K562 (cell line): ENCODE measurements around the gene TBL1X. TPM values are rescaled to one million over a fixed set of nuclear protein-coding genes. Genes with fewer than 3 reads are reported as not detected.

Experiments
- BHLHE40 ChIP-seq: IDR thresholded peaks from 2 replicates; pipeline ENCODE4 v1.6.1; 2011; ENCODE audit warnings: low read length, improper control_type of control experiment
- CREB3L1 ChIP-seq: fragments of 450-650 bp; IDR thresholded peaks from 2 replicates; pipeline ENCODE4 v1.6.1; 2014; ENCODE audit warnings: low read depth, mild to moderate bottlenecking, moderate library complexity, borderline replicate concordance
- ELF4 ChIP-seq: fragments of 450-650 bp; formaldehyde crosslinking; IDR thresholded peaks from 2 replicates; pipeline ENCODE4 v1.4.0; 2022; ENCODE audit warnings: missing genetic modification characterization
- ELK3 ChIP-seq: fragments of 450-650 bp; formaldehyde crosslinking; IDR thresholded peaks from 2 replicates; pipeline ENCODE4 v1.4.0; 2020; ENCODE audit warnings: mild to moderate bottlenecking
- ESRRA ChIP-seq: fragments of 450-650 bp; IDR thresholded peaks from 2 replicates; pipeline ENCODE4 v1.6.1; 2014; ENCODE audit warnings: low read depth, mild to moderate bottlenecking, moderate library complexity, borderline replicate concordance
- KLF6 ChIP-seq: fragments of 250-450 bp; sonication (Bioruptor Pico); IDR thresholded peaks from 2 replicates; pipeline ENCODE4 v1.4.0; 2020; ENCODE audit warnings: mild to moderate bottlenecking, moderate library complexity, borderline replicate concordance
- MGA ChIP-seq: fragments of 450-650 bp; IDR thresholded peaks from 2 replicates; pipeline ENCODE4 v1.6.1; 2016; ENCODE audit warnings: mild to moderate bottlenecking, moderate library complexity
- SAFB ChIP-seq: fragments of 200-400 bp; formaldehyde crosslinking; IDR thresholded peaks from 2 replicates; pipeline ENCODE4 v1.6.1; 2017; ENCODE audit warnings: low read depth, low read length, borderline replicate concordance
- TSC22D4 ChIP-seq: fragments of 450-650 bp; IDR thresholded peaks from 2 replicates; pipeline ENCODE4 v1.6.1; 2016; ENCODE audit warnings: missing genetic modification characterization, missing biosample characterization, control low read depth
- ZC3H4 ChIP-seq: sonication (generic); formaldehyde crosslinking; IDR thresholded peaks from 2 replicates; pipeline ENCODE4 v1.9.0; 2021; ENCODE audit warnings: missing genetic modification reagents, borderline replicate concordance
- polyA plus RNA-seq, 8 experiments: library from polyadenylated mRNA; depleted of rRNA in 4 of 8; stranded (reverse) in 5 of 8; unstranded in 3 of 8; fragments of >200 nt; fragmentation: Nextera tagmentation in 2 of 8; fragmentation: Illumina TruSeq in 1 of 8; extraction: Ambion mirVana in 2 of 8; extraction: Trizol in 1 of 8; gene quantifications; 2 replicates each; pipeline versions ENCODE4 v1.2.1 to v1.2.3, GENCODE V29; 2011 to 2014; ENCODE audit warnings: inconsistent platforms in 1 of 8, missing spikeins in 1 of 8
- total RNA-seq, 7 experiments: library from RNA; depleted of rRNA in 6 of 7; stranded (reverse); fragments of >200 nt in 6 of 7; fragmentation: Illumina TruSeq in 2 of 7; extraction: Trizol in 2 of 7; gene quantifications; 2 replicates each; pipeline versions ENCODE4 v1.2.1 to v1.2.3, GENCODE V29; 2011 to 2021; ENCODE audit warnings: low replicate concordance in 1 of 7

The TBL1X gene
- total and polyA plus RNA-seq, 9 of the 15 experiments (the other 6 are each of a cell fraction or from before 2014, with no cell fraction given): 6.0 to 49.6 (median 19.7) TPM

- no peak for TF ChIP-seq MGA
- no peak for TF ChIP-seq ESRRA
- TF ChIP-seq SAFB: no peak
- TF ChIP-seq KLF6 (CRISPR knock-in tag): no peak
- no peak for TF ChIP-seq ELF4 (CRISPR knock-in tag)
- no peak for TF ChIP-seq ZC3H4 (CRISPR knock-in tag)
- TF ChIP-seq ELK3 (CRISPR knock-in tag): no peak
- no peak for TF ChIP-seq BHLHE40
- no peak for TF ChIP-seq CREB3L1
- TF ChIP-seq TSC22D4 (tag): no peak
Observed at GRCh38 chrX:9604111-9604907, 139.5 kb downstream of the TBL1X start (continued).
